ENCODE results near the gene ZWILCH.
"Not testable (repeated sequence)": the region's sequence is repeated elsewhere in the genome, so short reads cannot be mapped to it uniquely, and the experiment has no call there.

The ZWILCH gene

DNA sequence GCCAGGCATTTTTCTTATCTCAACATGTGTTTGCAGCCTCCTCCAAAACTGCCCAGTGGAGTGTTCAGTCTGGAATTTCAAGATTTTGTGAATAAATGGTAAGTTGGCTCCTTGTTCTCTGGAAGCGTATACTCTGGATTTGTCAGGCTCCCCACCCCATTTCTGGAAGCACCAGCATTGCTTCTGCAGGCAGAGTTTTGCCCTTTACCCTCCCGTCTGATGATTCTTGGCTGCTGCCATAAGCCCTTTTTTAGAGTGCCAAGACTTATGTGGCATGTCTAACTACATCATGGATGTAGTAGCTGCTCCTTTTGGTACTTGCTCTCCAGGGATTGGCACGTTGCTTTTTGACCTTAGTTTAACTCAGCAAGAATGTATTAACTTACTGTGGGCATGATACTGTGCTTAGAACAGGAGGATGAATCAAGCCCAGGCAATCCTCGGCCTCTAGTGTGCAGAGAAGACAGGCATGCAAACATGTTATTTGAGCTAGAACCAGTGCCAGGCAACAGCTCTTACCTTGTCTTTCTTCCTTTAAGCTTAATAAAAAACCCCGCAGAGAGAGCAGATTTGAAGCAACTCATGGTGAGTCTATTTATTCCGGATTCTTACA, 15.8 kb upstream of the ZWILCH start:
- DNase-seq, result no peak

DNA sequence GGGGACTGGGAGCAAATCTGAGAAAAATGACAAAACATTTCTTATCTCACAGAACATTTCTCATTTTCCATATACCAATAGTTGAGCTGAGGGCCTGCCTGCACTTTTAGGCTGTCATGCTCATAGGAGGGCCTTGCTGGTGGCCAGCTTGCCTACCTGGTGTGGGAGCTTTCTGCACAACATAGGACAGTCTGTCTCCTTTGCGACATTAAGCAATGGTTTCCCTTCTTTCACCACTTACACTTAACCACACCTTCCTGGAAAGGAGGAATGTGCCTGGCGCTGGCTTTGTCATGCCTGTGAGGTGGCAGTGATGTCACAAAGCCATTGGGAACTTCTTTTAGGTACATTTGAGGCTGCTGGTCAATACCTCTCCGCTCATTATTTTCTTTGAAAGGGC, 13.3 kb upstream of the ZWILCH start:
- DNase-seq, result no peak

DNA sequence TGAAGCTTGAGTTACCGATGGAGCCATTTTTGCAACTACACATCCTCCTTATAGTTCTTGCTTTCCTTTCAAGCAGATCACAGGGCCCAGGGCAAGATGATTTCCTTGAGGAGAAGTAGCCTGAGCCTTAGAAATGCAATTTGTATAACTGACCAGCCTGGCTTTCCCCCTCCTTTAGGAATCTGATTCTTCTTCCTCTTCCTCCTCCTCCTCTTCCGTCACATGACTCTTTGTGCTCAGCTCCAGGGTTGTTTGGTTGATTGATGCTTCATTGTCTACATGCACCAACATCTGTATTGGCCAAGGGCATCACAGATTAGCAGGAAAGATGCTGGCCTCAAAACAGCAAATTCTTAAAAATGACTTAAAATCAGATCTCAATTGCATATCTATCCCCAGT, 10.9 kb upstream of the ZWILCH start:
- DNase-seq, result no peak

DNA sequence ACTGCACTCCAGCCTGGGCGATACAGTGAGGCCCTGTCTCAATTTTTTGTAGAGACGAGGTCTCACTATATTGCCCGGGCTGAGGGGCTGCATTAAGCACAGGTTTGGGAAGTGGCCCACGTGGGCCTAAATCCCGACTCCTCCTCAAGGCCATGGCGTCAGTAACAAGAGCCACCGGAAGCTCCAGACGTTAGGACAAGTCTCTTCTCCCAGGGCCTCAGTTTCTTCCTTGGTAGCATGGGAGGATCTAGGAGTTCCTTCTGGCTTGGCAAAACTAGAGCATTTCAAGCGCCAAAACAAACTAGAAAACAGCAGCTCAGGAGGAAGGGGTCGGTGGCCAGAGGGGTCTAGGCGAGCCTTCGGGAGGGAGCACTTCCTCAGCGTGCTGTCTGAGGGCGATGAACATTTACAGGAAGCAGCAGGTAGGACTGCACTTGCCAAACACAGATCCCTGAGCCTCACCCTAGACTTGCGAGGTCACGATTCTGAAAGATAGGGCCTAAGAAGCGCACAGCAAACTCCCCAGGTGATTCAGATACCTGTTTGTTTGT, 8.1 kb upstream of the ZWILCH start:
- DNase-seq, result no peak

DNA sequence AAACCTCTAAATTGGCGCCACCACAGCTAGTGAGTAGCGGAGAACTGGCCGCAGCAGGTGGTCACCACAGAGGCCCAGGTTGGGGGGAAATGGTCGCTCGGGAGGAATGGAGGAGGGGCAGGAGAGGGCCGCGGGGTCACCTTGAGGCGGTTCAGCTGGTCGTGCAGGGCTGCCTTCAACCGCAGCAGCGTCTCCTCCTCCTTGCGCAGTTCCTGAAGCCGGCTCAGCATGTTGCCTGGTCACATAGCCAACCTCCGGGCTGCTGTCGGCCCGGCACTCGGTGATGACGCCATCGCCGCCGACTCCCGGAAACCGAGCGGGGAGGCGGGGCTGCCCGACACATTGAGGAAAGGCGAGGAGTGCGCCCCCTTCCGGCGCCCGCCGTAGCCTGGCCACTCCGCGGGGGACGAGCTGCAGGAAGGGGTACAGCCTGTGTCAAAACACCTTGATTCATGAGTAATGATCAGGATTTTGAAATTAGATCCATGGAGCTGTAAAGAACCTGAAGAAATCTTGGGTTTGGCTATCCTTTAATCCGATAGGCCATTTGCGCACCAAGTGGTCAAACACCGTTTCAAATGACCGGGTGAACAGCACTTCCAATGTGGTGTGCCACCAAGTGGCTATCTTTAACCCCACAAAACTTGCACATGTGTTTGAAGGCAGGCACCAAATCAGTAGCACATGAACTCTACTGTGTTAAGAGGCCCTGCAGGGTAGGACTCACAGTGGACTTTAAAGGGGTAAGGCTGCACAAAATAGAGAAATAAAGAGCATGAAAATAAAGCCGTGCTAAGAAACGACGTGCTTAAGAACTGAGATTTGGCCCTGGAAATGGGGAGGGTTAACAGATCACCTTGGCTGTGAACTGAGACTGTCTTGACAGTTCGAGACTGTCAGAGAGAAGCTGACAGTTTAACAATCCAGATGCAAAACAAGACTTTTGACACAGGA, 7.3 kb upstream of the ZWILCH start, which contains the start of gene SNAPC5:
SNAPC5 (minus strand) TSS at position 261 of the 954 bp plus-strand sequence; CDS start at position 230, 31 bp downstream.
- DNase-seq, result peak; percentile 67 to 78

DNA sequence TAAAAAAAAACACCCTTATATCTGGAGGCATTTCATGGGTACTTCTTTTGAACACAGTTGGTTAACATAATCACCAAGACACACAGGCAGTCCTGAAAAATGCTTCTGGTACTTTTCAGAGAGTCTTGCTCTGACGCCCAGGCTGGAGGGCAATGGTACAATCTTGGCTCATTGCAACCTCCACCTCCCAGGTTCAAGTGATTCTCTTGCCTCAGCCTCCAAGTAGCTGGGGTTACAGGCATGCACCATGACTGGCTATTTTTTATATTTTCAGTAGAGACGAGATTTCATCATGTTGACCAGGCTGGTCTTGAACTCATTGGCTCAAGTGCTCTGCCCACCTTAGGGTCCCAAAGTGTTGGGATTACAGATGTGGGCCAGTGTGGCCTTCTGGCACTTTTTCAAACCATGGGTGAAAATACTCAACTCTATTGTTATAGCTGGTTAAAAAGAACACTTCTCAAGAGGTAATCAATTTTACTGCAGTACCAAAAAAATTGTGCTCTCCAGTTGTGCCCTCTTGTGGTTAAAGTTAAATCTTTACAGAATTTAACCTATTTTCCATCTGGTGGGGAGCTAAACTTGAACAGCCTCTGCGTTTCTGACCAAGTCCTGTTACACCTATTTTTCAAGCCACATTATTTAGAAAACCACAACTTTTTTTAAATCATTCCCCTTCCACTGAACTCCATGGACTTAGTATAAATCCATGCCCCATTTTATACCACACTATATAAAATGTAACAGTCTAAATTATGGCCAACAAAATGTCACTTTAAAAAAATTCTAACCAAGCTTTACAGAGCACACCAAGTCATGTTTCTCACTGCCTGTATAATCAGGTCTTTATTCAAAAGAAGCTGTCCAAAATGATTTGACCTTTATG, 6.4 kb upstream of the ZWILCH start:
- no peak for DNase-seq

DNA sequence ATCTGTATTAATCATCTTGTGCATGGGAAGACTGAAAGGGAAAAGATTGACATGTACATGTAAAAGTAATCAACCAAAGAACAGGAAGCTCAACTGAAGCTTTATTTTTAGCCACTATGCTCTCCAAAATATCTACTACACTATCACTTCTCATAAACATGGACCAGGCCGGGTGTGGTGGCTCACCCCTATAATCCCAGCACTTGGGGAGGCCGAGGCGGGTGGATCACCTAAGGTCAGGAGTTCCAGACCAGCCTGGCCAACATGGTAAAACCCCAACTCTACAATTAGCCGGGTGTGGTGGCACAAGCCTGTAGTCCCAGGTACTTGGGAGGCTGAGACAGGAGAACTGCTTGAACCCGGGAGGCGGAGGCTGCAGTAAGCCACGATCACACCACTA, 4.8 kb upstream of the ZWILCH start:
- not testable (repeated sequence) for DNase-seq

DNA sequence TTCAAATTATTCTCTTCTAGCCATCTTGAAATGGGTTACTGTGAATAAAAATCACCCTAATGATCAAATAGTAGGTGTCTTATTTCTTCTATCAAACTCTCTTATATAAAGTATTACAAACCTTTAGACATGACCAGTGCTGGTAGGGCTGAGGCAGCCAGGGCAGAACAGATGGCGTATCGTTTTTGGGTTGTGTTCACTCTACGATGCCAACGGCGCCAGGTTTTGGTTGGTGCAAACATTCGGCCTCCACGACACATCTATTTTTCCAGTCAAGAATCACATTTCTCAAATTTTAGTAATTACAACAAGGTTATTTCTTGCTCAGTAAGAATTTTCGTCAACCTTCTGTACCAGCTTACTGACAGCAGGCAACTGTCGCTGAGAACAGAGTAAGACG, 2.6 kb upstream of the ZWILCH start:
- no peak for DNase-seq

DNA sequence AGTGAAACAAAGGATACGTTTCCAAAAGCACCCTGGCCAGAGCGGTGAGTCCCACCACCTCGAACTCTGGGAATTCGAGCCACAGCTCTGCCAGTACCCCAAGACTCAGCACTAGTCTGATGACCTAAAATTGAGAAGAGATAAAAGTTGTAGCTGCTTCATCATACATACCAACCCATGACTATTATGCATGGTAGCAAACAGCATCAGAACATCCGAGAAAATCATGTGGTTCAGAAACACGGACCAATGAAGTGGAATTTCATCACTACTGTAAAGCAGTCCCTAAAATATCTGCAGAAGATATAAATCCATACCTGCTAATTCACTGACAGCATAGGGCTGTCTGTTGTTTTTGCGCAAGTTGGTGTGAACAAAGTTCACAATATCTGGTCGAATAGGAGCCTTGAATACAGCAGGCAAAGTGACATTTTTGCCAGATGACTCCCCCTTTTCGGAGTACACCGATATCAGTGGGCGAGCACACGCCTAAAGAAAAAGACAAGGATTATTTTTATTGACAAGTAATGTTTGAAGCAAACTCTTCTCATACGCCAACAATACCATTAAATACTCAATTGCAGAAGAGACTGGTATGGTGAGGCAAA, 2.0 kb upstream of the ZWILCH start:
- not testable (repeated sequence) for DNase-seq

DNA sequence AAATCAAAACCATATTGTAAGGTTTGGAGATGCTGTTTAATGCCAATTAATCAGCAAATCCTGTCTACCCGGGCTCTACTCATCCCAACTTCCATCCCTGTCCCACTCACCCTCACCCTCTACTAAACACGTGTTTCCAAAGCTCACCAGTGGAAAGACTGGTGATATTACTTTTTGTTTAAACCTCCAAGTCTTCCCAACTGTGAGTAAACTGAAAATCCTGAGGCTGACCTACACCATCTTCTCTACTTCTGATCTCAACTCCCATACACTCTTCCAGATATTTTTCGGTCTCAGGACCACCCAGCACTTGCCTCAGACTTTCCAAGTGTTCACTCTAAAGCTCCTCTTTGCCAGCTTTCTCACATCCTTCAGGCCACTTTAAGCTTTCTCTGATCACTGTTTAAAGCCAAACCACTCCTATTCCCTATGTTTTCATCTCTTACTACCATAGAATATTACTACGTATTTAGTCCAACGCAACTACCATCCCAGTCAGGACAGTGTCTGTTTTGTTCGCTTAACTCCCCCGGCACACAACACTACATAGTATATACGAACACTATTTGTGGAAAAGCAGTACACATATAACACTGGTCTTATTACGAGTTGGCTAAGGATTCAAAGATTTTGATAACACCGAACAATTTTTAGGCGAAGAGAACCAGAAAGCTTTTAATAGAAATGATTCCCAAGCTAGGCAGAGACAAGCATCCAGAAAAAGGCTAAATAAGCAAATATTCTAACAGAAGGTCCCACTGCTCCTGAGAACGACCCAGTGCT, 1.2 kb upstream of the ZWILCH start:
- no peak for DNase-seq

DNA sequence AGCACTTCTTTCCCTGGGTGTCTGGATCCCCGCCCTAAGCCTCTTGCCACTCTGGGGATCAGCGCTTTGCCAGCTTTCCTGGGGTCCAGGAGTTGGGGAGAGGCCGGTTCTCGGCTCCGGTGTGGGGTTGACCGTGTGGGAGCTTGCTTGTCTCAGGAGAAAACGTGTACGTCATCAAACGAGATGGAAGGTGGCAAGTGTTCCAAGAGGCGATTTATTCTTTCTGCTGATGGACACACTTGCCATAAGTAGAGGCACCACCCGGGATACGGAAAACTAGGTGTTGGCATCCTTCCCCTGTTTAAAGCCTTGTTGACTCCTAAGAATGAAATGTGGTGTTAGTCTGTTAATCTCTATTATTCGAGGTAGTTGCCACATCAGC, 295 bp downstream of the ZWILCH start:
- no peak for DNase-seq

DNA sequence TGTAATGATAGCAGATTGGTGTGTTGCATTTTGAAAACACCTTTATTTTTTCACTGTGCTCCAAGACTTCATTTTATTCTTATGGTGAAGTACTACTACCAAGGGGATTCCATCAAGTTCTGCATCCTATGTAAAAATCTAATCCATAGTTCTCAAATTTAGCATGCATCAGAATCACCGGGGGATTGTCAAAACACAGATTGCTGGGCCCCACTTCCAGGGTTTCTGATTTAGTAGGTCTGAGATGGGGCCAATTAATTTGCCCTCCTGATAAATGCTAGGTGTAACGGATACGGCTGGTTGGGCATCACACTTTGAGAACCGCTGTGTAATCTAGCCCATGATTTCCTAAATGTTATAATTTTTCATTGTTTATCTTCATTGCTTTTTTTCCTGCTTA, 692 bp downstream of the ZWILCH start:
- DNase-seq, result no peak

DNA sequence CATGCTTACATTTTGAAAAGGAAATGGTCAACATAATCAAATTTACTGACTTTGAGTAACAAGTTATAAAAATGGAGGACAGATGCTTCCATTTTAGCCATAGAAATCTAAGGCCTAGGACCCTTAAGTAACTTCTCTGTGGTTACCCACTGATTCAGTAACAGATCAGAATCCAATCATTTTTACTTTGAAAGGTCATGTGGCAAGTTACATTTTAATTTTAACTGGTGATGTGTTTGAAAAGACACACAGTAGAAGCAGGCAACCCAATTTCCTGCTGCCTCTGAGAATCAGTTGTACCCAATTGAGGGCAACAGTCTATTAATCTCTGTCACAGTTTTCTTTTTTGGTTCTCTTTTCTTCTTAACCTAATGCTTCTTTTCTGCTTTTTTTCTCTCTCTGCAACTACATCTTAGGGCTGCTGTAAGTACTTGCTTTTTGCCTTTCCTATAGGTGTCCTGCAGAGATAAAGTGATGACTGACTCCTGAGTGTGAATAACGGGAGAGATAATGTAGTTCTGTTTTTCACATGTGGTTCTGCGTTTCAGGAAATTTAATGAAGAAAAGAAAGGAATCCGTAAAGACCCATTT, 3.3 kb downstream of the ZWILCH start:
- no peak for DNase-seq

DNA sequence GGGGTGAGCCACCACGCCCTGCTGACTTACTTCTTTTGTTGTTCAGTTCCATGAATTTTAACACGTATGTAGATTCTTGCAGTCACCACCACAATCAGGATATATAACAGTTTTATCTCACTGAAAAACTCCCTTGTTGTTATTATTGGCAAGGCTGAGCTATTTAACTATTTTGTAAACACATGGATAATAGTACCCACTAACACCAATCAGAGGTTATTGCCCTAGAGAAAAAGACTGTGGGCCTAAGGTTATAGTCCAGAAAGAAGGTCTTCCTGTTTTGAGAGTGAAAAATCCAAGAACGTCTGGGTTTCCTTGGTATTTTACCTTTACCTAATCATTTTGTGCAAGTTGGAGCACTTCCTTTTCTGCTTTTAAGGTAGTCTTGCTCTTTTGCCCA, 9.5 kb downstream of the ZWILCH start:
- DNase-seq, result no peak

DNA sequence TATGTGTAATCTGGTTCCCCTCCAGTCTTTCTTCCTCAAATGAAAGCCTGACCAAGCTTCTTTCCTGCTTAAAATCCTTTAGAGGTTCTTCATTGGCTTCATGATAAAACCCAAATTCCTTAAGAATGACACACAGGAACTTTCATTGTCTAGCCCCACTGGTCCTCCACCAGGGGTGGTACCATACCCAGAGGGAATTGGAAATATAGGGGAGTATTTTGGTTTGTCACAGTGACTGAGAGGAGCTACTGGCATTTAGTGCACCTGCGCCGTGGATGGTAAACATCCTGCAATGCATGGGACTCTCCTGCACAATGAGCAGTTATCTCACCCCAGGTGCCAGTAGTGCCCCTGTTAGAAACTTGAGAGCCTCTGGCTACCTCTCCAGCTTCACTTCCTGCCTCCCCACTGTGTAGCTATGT, 10.8 kb downstream of the ZWILCH start:
- no peak for DNase-seq

DNA sequence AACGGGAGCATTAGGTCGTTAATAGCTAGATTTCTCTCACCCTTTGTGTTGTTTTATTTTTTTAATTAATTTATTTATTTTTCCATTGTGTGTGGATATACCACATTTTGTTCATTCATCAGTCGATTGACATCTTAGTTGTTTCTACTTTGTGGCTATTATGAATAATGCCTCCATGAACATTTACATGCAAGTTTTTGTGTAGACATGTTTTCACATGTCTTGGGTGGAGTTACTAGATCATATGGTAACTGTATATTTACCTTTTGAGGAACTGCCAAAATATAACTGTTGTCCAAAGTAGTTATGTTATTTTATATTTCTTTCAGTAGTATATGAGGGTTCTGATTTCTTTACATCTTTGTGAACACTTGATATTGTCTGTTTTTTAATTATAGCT, 18.8 kb downstream of the ZWILCH start:
- DNase-seq, result no peak

DNA sequence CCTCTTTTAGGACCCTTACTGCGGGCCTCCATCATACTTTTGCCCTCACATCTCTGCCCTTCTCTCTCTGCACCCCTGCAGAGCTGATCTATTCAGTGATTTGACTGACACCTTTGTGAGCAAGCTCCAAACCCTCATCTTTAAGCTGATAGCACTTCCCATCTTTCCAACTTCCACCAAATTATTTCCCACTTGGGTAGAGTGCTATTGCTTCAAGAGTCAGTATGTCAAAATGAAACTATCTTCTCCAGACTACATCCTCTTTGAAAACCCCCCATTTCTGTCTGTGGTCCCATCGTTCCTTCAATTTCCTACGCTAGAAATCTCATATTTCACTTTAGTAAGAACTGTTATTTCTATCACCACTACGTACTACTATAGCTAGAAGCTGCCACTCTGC, 19.7 kb downstream of the ZWILCH start:
- no peak for DNase-seq

DNA sequence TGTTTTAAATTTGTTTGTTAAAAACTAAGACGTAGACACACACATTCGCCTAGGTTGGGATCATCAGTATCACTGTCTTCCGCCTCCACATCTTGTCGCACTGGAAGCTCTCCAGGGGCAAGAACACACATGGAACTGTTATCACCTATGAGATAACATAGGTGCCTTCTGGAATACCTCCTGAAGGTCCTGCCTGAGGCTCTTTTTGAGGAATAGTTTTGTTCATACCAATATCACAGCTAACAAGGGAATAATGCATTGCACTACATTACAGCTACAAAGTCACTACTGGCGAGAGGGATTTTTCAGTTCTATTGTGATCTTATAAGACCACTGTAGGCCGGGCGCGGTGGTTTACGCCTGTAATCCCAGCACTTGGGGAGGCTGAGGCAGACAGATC, 29.9 kb downstream of the ZWILCH start:
- no peak for DNase-seq

DNA sequence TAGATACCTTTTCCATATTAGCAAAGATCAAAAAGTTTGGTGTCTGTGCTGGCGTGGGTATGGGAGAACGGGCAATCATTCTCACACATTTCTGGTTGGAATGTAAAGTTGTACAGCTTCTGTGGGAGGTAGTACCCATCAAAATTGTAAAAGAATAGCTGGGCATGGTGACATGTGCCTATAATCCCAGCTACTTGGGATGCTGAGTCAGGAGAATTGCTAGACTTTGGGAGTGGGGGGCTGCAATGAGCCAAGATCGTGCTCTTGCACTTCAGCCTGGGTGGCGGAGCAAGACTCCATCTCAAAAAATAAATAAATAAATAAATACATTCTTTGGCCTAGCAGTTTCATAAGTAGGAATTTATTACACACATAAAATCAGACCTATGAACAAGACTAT, 37.8 kb downstream of the ZWILCH start:
- DNase-seq, result no peak

DNA sequence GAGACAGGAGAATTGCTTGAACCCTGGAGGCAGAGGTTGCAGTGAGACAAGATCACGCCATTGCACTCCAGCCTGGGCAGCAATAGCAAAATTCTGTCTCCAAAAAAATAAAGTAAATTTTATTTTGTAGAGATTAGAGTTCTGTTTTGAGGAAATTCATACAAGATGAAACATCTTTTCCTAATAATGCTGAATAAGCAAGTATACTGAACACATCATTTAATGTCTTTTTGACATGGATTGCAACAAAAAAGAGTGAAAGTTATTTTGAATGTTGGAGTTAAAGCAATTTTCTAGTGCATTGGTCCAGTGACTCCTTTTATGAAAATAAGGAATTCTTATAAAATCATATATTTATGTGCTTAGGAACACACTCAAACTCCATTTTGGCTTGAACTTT, 40.1 kb downstream of the ZWILCH start:
- no peak for DNase-seq

DNA sequence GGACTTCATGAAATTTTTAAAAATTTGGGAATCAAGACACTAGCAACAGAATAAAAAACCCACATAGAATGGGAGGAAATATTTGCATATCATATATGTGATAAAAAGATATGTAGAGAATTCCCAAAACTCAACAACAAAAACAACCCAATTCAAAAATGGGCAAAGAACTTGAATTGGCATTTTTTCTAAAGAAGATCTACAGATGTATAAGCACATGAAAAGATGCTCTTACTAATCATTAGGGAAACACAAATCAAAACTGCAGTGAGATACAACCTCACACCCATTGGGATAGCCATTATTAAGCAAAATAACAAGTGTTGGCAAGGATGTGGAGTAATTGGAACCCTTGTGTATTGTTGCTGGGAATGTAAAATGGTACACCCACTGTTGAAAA, 50.6 kb downstream of the ZWILCH start:
- DNase-seq, result no peak

Data from NCI-H187 (cell line).